ENCODE measurements around the gene FAM153A.
"Not testable (repeated sequence)": the region's sequence is repeated elsewhere in the genome, so short reads cannot be mapped to it uniquely, and the experiment has no call there.

DNA sequence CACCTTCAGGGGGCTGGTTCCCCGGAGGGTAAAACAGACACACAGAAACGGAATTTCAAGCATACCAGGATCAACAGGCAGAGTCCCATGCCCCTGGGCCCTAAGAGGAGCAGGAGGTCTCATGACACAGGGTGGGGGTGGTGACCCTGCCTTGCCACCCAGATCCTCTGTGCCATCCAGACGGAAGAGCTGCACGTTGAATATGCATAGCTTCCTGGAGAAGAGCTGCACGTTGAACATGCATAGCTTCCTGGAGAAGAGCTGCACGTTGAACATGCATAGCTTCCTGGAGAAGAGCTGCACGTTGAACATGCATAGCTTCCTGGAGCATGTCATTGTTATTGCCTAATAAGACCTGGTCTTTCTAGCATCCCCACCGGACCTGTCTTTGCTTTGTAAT, 59.9 kb downstream of the FAM153A start:
- TF ChIP-seq, protein P1, sequence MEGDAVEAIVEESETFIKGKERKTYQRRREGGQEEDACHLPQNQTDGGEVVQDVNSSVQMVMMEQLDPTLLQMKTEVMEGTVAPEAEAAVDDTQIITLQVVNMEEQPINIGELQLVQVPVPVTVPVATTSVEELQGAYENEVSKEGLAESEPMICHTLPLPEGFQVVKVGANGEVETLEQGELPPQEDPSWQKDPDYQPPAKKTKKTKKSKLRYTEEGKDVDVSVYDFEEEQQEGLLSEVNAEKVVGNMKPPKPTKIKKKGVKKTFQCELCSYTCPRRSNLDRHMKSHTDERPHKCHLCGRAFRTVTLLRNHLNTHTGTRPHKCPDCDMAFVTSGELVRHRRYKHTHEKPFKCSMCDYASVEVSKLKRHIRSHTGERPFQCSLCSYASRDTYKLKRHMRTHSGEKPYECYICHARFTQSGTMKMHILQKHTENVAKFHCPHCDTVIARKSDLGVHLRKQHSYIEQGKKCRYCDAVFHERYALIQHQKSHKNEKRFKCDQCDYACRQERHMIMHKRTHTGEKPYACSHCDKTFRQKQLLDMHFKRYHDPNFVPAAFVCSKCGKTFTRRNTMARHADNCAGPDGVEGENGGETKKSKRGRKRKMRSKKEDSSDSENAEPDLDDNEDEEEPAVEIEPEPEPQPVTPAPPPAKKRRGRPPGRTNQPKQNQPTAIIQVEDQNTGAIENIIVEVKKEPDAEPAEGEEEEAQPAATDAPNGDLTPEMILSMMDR (IDR thresholded peaks at IDR 0.05): not testable (repeated sequence)
- not testable (repeated sequence) for TF ChIP-seq POLR2A (IDR thresholded peaks at IDR 0.05)
